GM12878 (cell line): ENCODE measurements around the gene FASTK. TPM values are rescaled to one million over a fixed set of nuclear protein-coding genes. Genes with fewer than 3 reads are reported as not detected.

Experiments used
- ATAC-seq: fragments of 200-7000 bp; cut with Tn5 transposase; 3 replicates; pipeline ENCODE4 v1.9.1; 2020; ENCODE audit warnings: mild to moderate bottlenecking, moderate library complexity
- BruUV-seq: library from RNA; stranded (reverse); fragments of 400-500 nt; replicated peaks from 2 replicates; lab custom pipeline; 2021; lab: Mats Ljungman, UMichigan
- CTCF ChIA-PET: fragments of 300-600 bp; sonication (Branson Sonifier 250); formaldehyde crosslinking; extraction: SDS; loops from one replicate; lab custom pipeline; 2021; ENCODE audit warnings: inconsistent platforms; lab: Yijun Ruan, JAX
- POLR2A ChIA-PET: fragments of 350-600 bp; formaldehyde crosslinking; extraction: SDS; loops from one replicate; lab custom pipeline; 2021; ENCODE audit warnings: inconsistent platforms; lab: Charles Lee
- RAD21 ChIA-PET: fragments of 300-600 bp; sonication (Branson Sonifier 250); formaldehyde crosslinking; loops from one replicate; lab custom pipeline; 2023; ENCODE audit warnings: antibody characterized with exemption; ENCODE audit not compliant: unreplicated experiment; lab: Charles Lee
- SMC1A ChIA-PET: fragments of 300-600 bp; sonication (Branson Sonifier 250); formaldehyde crosslinking; loops from one replicate; lab custom pipeline; 2023; ENCODE audit not compliant: unreplicated experiment, uncharacterized antibody; lab: Charles Lee
- DNase-seq: peaks from one replicate; pipeline ENCODE4 v3.0.0-alpha.2; 2011; ENCODE audit warnings: low read depth, low spot score
- FAIRE-seq: peaks from 3 replicates; lab custom pipeline; 2011; peaks lifted over from hg19 to GRCh38; lab: Jason Lieb, UNC
- H2AFZ ChIP-seq: 2 replicates; pipeline ENCODE4 v1.6.0; 2011; ENCODE audit warnings: low read depth, low read length, control low read depth; ENCODE audit not compliant: control insufficient read depth
- H3K27ac ChIP-seq: 2 replicates; pipeline ENCODE4 v1.5.1; 2011; ENCODE audit warnings: control low read depth; ENCODE audit not compliant: control insufficient read depth, insufficient read depth
- H3K27me3 ChIP-seq, 2 experiments: replicated peaks in 1 of 2; 2 replicates each; pipeline versions ENCODE4 v1.6.0 to v1.6.1; 2011; ENCODE audit warnings: low read length in 1 of 2; ENCODE audit not compliant: control insufficient read depth in 2 of 2, insufficient read depth in 2 of 2
- H3K36me3 ChIP-seq, 2 experiments: 2 replicates each; pipeline ENCODE4 v1.5.1; 2011; ENCODE audit warnings: low read length in 1 of 2; ENCODE audit not compliant: control insufficient read depth in 2 of 2, insufficient read depth in 2 of 2
- H3K4me1 ChIP-seq: 2 replicates; pipeline ENCODE4 v1.6.1; 2011; ENCODE audit warnings: mild to moderate bottlenecking, low read length, moderate library complexity, mixed read lengths; ENCODE audit not compliant: control insufficient read depth, insufficient read depth
- H3K4me2 ChIP-seq: 2 replicates; pipeline ENCODE4 v1.6.0; 2011; ENCODE audit warnings: control low read depth; ENCODE audit not compliant: control insufficient read depth, insufficient read depth
- H3K4me3 ChIP-seq: fragments of 200-600 bp; sonication (generic); 2 replicates; pipeline ENCODE4 v1.5.1; 2016
- H3K79me2 ChIP-seq: 2 replicates; pipeline ENCODE4 v1.6.0; 2011; ENCODE audit warnings: low read length; ENCODE audit not compliant: control insufficient read depth, insufficient read depth
- H3K9ac ChIP-seq: 2 replicates; pipeline ENCODE4 v1.8.0; 2011; ENCODE audit warnings: low read length, control low read depth, mixed read lengths; ENCODE audit not compliant: control insufficient read depth, insufficient read depth
- H3K9me3 ChIP-seq: replicated peaks from 3 replicates; pipeline ENCODE4 v1.5.1; 2011; ENCODE audit warnings: mild to moderate bottlenecking, low read length; ENCODE audit not compliant: control insufficient read depth, insufficient read depth
- H4K20me1 ChIP-seq: 2 replicates; pipeline ENCODE4 v1.6.0; 2011; ENCODE audit not compliant: control insufficient read depth, insufficient read depth
- BMI1 ChIP-seq: fragments of 450-650 bp; IDR thresholded peaks from 2 replicates; pipeline ENCODE4 v1.6.1; 2016; ENCODE audit warnings: mild to moderate bottlenecking, moderate library complexity, borderline replicate concordance
- CEBPB ChIP-seq, 2 experiments: fragments of 150-350 bp in 1 of 2; IDR thresholded peaks; 2 replicates each; pipeline ENCODE4 v1.6.1; 2012 to 2014; ENCODE audit warnings: low read depth in 2 of 2, low read length in 2 of 2, borderline replicate concordance in 1 of 2, inconsistent platforms in 1 of 2
- CHD2 ChIP-seq: IDR thresholded peaks from 2 replicates; pipeline ENCODE4 v1.6.1; 2011; ENCODE audit warnings: low read depth, low read length, improper control_type of control experiment, borderline replicate concordance
- CREB1 ChIP-seq: IDR thresholded peaks from 2 replicates; pipeline ENCODE4 v1.6.1; 2012; ENCODE audit warnings: low read depth, mild to moderate bottlenecking, inconsistent platforms
- CREM ChIP-seq: IDR thresholded peaks from 2 replicates; pipeline ENCODE4 v1.6.1; 2014; ENCODE audit warnings: antibody characterized with exemption, low read depth
- CTCF ChIP-seq, 3 experiments: IDR thresholded peaks in 2 of 3; conservative IDR thresholded peaks in 1 of 3; 2 replicates each; pipeline ENCODE4 v1.5.1; 2011; ENCODE audit warnings: low read depth in 3 of 3, low read length in 3 of 3, mild to moderate bottlenecking in 3 of 3, control low read depth in 2 of 3, moderate library complexity in 2 of 3, inconsistent platforms in 1 of 3, mixed read lengths in 1 of 3; ENCODE audit not compliant: control insufficient read depth in 2 of 3, insufficient read depth in 1 of 3; ENCODE audit errors: extremely low read depth in 1 of 3
- FOS ChIP-seq: IDR thresholded peaks from 3 replicates; pipeline ENCODE4 v1.6.1; 2011; ENCODE audit warnings: borderline replicate concordance; ENCODE audit not compliant: insufficient read length; ENCODE audit errors: extremely low read depth
- KDM1A ChIP-seq: fragments of 200-600 bp; sonication (generic); IDR thresholded peaks from 2 replicates; pipeline ENCODE4 v1.6.1; 2016; ENCODE audit warnings: borderline replicate concordance
- MEF2A ChIP-seq: IDR thresholded peaks from 2 replicates; pipeline ENCODE4 v1.6.1; 2011; ENCODE audit warnings: low read depth, mild to moderate bottlenecking, low read length, moderate library complexity; ENCODE audit not compliant: insufficient read depth
- MEF2B ChIP-seq: fragments of 450-650 bp; IDR thresholded peaks from 2 replicates; pipeline ENCODE4 v1.6.1; 2018; ENCODE audit warnings: mild to moderate bottlenecking, moderate library complexity; ENCODE audit not compliant: partially characterized antibody, poor library complexity, severe bottlenecking
- MTA2 ChIP-seq: fragments of 450-650 bp; IDR thresholded peaks from 2 replicates; pipeline ENCODE4 v1.6.1; 2016; ENCODE audit warnings: low read depth, mild to moderate bottlenecking, moderate library complexity
- MYC ChIP-seq: IDR thresholded peaks from 2 replicates; pipeline ENCODE4 v1.6.1; 2011; ENCODE audit warnings: mild to moderate bottlenecking, low read length, moderate library complexity, inconsistent platforms; ENCODE audit not compliant: insufficient read depth, insufficient replicate concordance, insufficient read length, severe bottlenecking
- NFYA ChIP-seq: IDR thresholded peaks from 2 replicates; pipeline ENCODE4 v1.6.1; 2011; ENCODE audit warnings: low read depth, mild to moderate bottlenecking, low read length, improper control_type of control experiment, borderline replicate concordance
- PML ChIP-seq: IDR thresholded peaks from 2 replicates; pipeline ENCODE4 v1.6.1; 2012; ENCODE audit warnings: low read length, inconsistent platforms
- RFX5 ChIP-seq: IDR thresholded peaks from 2 replicates; pipeline ENCODE4 v1.6.1; 2011; ENCODE audit warnings: low read depth, low read length, improper control_type of control experiment
- RUNX3 ChIP-seq: IDR thresholded peaks from 2 replicates; pipeline ENCODE4 v1.6.1; 2012; ENCODE audit warnings: low read length, inconsistent platforms
- SIN3A ChIP-seq: IDR thresholded peaks from 2 replicates; pipeline ENCODE4 v1.6.1; 2012; ENCODE audit warnings: low read depth, low read length, improper control_type of control experiment
- TAF1 ChIP-seq: IDR thresholded peaks from 2 replicates; pipeline ENCODE4 v1.6.1; 2011; ENCODE audit warnings: mild to moderate bottlenecking, low read depth, low read length, borderline replicate concordance
- ZNF217 ChIP-seq: fragments of 450-650 bp; IDR thresholded peaks from 2 replicates; pipeline ENCODE4 v1.6.1; 2017; ENCODE audit warnings: antibody characterized with exemption, mild to moderate bottlenecking
- WGBS: methylation state at CpG from one replicate; pipeline ENCODE4 v1.1.6; 2016; ENCODE audit warnings: low lambda C conversion rate; ENCODE audit not compliant: insufficient replicate concordance, insufficient coverage; ENCODE audit errors: missing lambda C conversion rate; 5-methylcytosine and 5-hydroxymethylcytosine counted together
- in situ Hi-C: fragments of 300-500 bp; cut with MboI; formaldehyde crosslinking; loops from 9 replicates; pipeline ENCODE4 v1.14.3; 2018; ENCODE audit warnings: mixed read lengths
- intact Hi-C: fragments of 100-400 bp; cut with micrococcal nuclease; formaldehyde crosslinking; loops from one replicate; pipeline ENCODE4 v1.14.2; 2022; ENCODE audit not compliant: unreplicated experiment
- polyA plus RNA-seq, 11 experiments: library from polyadenylated mRNA; depleted of rRNA in 4 of 11; unstranded in 6 of 11; stranded (reverse) in 5 of 11; fragments of >200 nt; fragmentation: Nextera tagmentation in 4 of 11; fragmentation: Illumina TruSeq in 1 of 11; extraction: Ambion mirVana in 4 of 11; extraction: Trizol in 1 of 11; gene quantifications; 1 replicate in 1 of 11; 2 replicates in 10 of 11; pipeline versions ENCODE4 v1.2.1 to v1.2.3, GENCODE V29; 2011 to 2016; ENCODE audit warnings: inconsistent platforms in 2 of 11, missing spikeins in 2 of 11, low read depth in 1 of 11
- total RNA-seq, 4 experiments: library from RNA; depleted of rRNA in 3 of 4; stranded (reverse); fragments of >200 nt in 3 of 4; fragmentation: Illumina TruSeq in 1 of 4; extraction: Trizol in 1 of 4; gene quantifications; 2 replicates each; pipeline versions ENCODE4 v1.2.1 to v1.2.3, GENCODE V29; 2013 to 2021

FASTK gene
- total and polyA plus RNA-seq, 10 of the 15 experiments (the other 5 are each of a cell fraction or from before 2014, with no cell fraction given): 0.19 to 102 (median 54.5) TPM

- WGBS: 94% methylated on average over 36 of the region's 38 CpGs
Observed at GRCh38 chr7:151118108-151119054, 37.8 kb upstream of the FASTK start.

GRCh38 chr7:151117565-151117964 lies 37.0 kb upstream of the FASTK start:
- 75% methylated on average over 12 of the region's 12 CpGs for WGBS
- ChIA-PET CTCF (interaction anchor here (1.2 kb wide), 1 partner anchor 28 kb away, joined by 3 read pairs; no protein-coding TSS in a partner anchor), POLR2A (no interaction called here), SMC1A (no interaction called here), RAD21 (no interaction called here)
- no peaks in the 10 kb centered on the region for H3K79me2 ChIP-seq
- no peak overlapping the region for H2AFZ ChIP-seq
- DNase-seq (no peak), ATAC-seq (no peak), FAIRE-seq (no peak)
- H3K27ac ChIP-seq: no peak overlapping the region
- H4K20me1 ChIP-seq: no peaks in the 10 kb centered on the region; the same call in 1 of the 2 replicates
- no peak overlapping the region for H3K4me3 ChIP-seq
- H3K4me2 ChIP-seq: no peak overlapping the region
- intact Hi-C loops (no loop called here), in situ Hi-C loops (no loop called here)
- H3K4me1 ChIP-seq: no peaks in the 10 kb centered on the region
- H3K9me3 ChIP-seq: no peaks in the 10 kb centered on the region
- peaks cover 3 to 19% of the 10 kb centered on the region in 2 experiments; a peak in 3 of 4 replicates for H3K36me3 ChIP-seq
- no peaks in the 10 kb centered on the region for H3K27me3 ChIP-seq
- no peak overlapping the region for H3K9ac ChIP-seq
- BruUV-seq: no TSS peak
- TF ChIP-seq MTA2 (no peak), CTCF (IDR thresholded peaks at IDR 0.05 in 2 of 3, conservative IDR thresholded peaks at IDR 0.05 in 1 of 3; ENCODE audit: control insufficient read depth in 2 of 3, extremely low read depth in 1 of 3, insufficient read depth in 1 of 3, low read depth in 3 of 3, low read length in 3 of 3) (no peak), PML (no peak), BMI1 (no peak), FOS (no peak), KDM1A (no peak), MYC (no peak), CREM (no peak), NFYA (no peak)

More at GRCh38 chr7:151118108-151119054, 37.8 kb upstream of the FASTK start:
- ChIA-PET RAD21 (no interaction called here), CTCF (interaction anchor here (0.9 to 1.2 kb wide), 2 partner anchors 8 to 29 kb away, joined by 3 read pairs; no protein-coding TSS in a partner anchor), SMC1A (no interaction called here), POLR2A (no interaction called here)
- no peaks in the 10 kb centered on the region for H3K79me2 ChIP-seq
- no peak overlapping the region for H3K27ac ChIP-seq
- intact Hi-C loops: no loop called here
- no peak overlapping the region for H3K4me2 ChIP-seq
- no peak overlapping the region for H3K9ac ChIP-seq
- BruUV-seq: no TSS peak
- no peak overlapping the region for H3K4me3 ChIP-seq
- no peak overlapping the region for H2AFZ ChIP-seq
- H3K27me3 ChIP-seq: no peaks in the 10 kb centered on the region
- no peak for DNase-seq
- in situ Hi-C loops: no loop called here
- FAIRE-seq: no peak
- TF ChIP-seq ZNF217 (no peak), SIN3A (no peak), CHD2 (no peak), MEF2A (no peak), TAF1 (no peak), MEF2B (no peak), RUNX3 (no peak), NFYA (no peak), CREB1 (no peak), CEBPB (IDR thresholded peaks at IDR 0.05; ENCODE audit: borderline replicate concordance in 1 of 2, low read depth in 2 of 2, low read length in 2 of 2) (no peak), RFX5 (no peak)
- H3K9me3 ChIP-seq: no peaks in the 10 kb centered on the region
- ATAC-seq: no peak
- H3K36me3 ChIP-seq: peaks cover 3 to 19% of the 10 kb centered on the region in 2 experiments; a peak in 3 of 4 replicates
- no peaks in the 10 kb centered on the region for H3K4me1 ChIP-seq
- no peaks in the 10 kb centered on the region for H4K20me1 ChIP-seq
